Mucosa of descending colon (tissue), 3 donors: ENCODE results near the gene TIMP3. TPM values are rescaled to one million over a fixed set of nuclear protein-coding genes. Genes with fewer than 3 reads are reported as not detected.

Experiments
- ATAC-seq: fragments of 200-7000 bp; cut with Tn5 transposase; one replicate; pipeline ENCODE4 v1.9.1; 2020; ENCODE audit warnings: mild to moderate bottlenecking, moderate library complexity
- DNase-seq, 3 donors: peaks; one replicate each; pipeline ENCODE4 v3.0.0-alpha.2; 2020
- H3K36me3 ChIP-seq: fragments of 200-600 bp; one replicate; pipeline ENCODE4 v1.8.0; 2021; ENCODE audit warnings: low read depth, mild to moderate bottlenecking
- H3K4me1 ChIP-seq: fragments of 200-600 bp; one replicate; pipeline ENCODE4 v1.8.0; 2021; ENCODE audit warnings: low read depth, mild to moderate bottlenecking
- H3K4me3 ChIP-seq: fragments of 200-600 bp; one replicate; pipeline ENCODE4 v1.8.0; 2021; ENCODE audit warnings: mild to moderate bottlenecking
- H3K9me3 ChIP-seq: fragments of 200-600 bp; one replicate; pipeline ENCODE4 v1.8.0; 2021; ENCODE audit warnings: mild to moderate bottlenecking
- intact Hi-C, 2 donors: fragments of 100-400 bp; cut with DNase I in 1 of 2; cut with micrococcal nuclease in 1 of 2; formaldehyde crosslinking; loops; one replicate each; pipeline versions ENCODE4 v1.11.0 to v1.11.1; 2022; cut with DNase I, micrococcal nuclease
- total RNA-seq, 3 donors: library from RNA; stranded (reverse); fragmentation: NEBNext Ultra II Directional in 2 of 3; extraction: Animal tissue kit (Norgen Biotek cat#: 25700) in 2 of 3; gene quantifications; one replicate each; pipeline versions ENCODE4 v1.2.1 to v1.2.4, GENCODE V29; 2021 to 2023
- TF ChIP-seq, protein P1 (sequence below): fragments of 200-600 bp; IDR thresholded peaks from one replicate; pipeline ENCODE4 v1.8.0; 2022; ENCODE audit warnings: antibody characterized with exemption, mild to moderate bottlenecking
- donor health status: DM: no; HTN: no; CAD: no; lungs with moderate emphysema.
- donor health status: DM: no; HTN: no; CAD: no.
- donor health status: DM: no; HTN: yes; CAD: no.

TIMP3 gene
- total RNA-seq, 3 donors from 2014 or later: 14.4 to 193 (median 49.1) TPM

DNA sequence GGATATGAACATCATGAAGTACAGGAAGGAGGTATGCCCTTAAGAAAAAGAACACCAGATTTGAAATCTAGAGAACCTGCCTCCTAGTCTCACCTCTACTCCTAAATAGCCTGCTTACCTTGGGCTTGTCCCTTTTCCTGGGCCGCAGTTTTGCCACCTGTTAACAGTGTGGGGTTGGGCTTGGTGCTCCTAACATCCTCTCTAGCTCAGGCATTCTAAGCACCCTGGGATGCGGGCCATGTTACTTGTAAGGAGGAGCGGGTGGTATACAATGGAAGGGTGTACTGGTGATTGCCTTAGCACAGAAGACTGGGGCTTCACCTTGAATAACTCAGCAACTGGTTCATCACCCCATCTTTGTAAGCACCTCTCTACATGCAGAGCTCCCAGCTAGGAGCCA, 48.7 kb downstream of the TIMP3 start:
- Histone ChIP-seq H3K9me3 (no peaks in the 10 kb centered on the region), H3K36me3 (no peaks in the 10 kb centered on the region), H3K4me1 (no peaks in the 10 kb centered on the region), H3K4me3 (no peak overlapping the region)
- ATAC-seq: no peak
- no peak for DNase-seq
- intact Hi-C loops: no loop called here
- TF ChIP-seq, protein P1, sequence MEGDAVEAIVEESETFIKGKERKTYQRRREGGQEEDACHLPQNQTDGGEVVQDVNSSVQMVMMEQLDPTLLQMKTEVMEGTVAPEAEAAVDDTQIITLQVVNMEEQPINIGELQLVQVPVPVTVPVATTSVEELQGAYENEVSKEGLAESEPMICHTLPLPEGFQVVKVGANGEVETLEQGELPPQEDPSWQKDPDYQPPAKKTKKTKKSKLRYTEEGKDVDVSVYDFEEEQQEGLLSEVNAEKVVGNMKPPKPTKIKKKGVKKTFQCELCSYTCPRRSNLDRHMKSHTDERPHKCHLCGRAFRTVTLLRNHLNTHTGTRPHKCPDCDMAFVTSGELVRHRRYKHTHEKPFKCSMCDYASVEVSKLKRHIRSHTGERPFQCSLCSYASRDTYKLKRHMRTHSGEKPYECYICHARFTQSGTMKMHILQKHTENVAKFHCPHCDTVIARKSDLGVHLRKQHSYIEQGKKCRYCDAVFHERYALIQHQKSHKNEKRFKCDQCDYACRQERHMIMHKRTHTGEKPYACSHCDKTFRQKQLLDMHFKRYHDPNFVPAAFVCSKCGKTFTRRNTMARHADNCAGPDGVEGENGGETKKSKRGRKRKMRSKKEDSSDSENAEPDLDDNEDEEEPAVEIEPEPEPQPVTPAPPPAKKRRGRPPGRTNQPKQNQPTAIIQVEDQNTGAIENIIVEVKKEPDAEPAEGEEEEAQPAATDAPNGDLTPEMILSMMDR: no peak

DNA sequence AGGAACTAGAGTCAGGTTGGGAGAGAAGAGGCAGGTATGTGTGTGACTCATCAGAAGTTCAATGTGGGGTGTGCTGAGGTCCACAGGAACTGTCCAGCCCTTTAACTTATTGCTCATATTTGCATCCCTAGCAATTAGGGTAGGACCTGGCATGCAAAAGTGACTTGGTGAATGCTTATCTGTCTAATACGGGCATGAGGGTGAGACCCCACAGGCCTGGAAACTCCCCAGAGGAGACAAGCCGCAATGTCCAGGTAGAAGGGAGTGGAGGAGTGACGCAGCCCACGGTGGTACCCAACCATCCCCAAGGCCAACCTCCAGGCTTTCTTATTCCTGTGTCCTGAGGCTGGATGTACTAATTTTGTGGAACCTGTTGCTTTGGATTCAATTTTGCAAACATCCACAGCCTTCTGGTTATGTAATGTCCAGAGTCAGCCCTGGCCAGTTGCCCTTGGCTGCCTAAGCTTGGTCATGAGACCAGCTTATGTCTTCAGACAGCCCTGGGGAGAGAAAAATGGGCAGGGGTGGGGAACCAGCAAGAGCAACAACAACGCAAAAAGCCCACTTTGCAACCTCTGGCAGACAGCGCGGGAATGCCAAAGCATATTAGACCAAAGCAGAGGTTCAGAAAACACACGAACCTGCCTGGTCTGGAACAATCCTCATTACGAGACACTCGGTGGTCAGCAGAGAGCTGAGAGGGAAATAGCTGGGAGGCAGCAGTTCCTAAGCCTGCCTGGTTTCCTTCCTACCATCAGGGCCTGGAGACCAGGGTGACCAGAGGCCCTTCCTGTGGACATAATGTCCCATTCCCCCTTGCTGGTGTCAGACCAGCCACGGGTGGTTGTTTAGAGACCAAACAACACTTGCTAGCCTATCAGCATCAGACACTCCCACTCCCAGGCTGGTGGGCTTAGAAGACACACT, 49.3 kb downstream of the TIMP3 start:
- peak; percentile 24 for ATAC-seq

DNA sequence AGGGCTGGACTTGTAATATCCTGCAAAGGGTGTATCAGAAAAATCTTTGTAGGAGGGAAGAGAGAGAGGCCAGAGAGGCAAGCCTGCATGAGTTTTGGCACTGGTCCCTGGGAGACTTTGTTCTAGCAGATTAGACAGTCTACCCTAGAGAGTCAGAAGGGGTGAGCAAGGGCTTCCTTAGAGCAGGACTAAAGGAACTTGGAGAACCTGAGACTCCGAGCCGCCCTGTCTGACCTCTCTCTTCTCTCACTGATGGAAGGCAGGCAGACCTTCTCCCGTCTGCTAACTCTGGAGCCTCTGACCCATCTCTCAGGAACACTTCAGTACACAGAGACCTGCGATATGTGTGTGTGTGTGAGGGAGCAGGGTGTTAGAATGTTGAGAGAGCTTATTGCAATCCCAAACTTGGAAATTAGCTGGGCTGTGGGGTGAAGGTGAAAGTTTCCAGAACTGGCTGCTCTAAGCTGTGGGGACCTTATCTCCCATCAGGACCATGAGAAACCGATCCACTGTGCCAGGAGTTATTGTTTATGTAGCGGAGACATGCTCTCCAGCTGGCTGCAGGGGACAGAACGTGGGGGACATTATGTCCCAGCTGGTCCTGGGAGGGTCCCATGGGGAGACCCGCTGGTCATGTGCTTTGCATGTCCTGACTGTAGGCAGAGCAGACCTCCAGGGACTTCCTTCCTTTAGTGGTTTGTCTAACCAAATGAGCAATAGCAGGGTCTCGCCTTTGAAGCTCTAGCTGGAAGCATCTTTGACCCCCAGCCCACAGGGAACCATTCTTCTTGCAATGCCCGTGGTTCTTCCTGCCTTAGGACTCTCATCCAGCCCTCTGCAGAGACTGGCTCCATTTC, 51.1 kb downstream of the TIMP3 start:
- Histone ChIP-seq H3K9me3 (no peaks in the 10 kb centered on the region), H3K36me3 (no peaks in the 10 kb centered on the region), H3K4me1 (no peaks in the 10 kb centered on the region), H3K4me3 (no peak overlapping the region)
- intact Hi-C loops: no loop called here
- TF ChIP-seq, protein P1: no peak
- ATAC-seq: peak; percentile 19
- DNase-seq: peak in 1 of 3 donors; percentile 29

More for the DNA sequence above, 49.3 kb downstream of the TIMP3 start:
- H3K9me3 ChIP-seq: no peaks in the 10 kb centered on the region
- no peak overlapping the region for H3K4me3 ChIP-seq
- H3K4me1 ChIP-seq: no peaks in the 10 kb centered on the region
- intact Hi-C loops: no loop called here
- DNase-seq: peak in 2 of 3 donors; percentile 54 to 65
- TF ChIP-seq, protein P1: no peak
- no peaks in the 10 kb centered on the region for H3K36me3 ChIP-seq

DNA sequence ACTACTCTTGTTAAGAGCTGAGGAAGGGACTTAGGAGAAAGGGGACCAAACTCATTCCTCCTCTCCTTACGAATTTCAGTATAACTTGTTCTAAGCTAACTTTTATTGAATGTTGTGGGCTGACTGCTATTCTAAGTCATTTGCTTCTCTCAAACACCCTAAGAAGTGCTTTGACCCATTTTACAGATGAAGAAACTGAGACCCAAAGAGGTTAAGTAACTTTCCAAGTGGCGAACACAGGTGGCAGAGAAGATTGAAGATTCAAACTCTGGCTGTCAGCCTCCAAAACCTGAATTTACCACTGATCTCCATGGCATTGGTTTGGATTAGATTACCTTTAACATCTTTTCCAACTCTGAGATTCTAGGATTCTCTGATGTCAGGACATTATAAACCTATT, 52.2 kb downstream of the TIMP3 start:
- Histone ChIP-seq H3K9me3 (no peaks in the 10 kb centered on the region), H3K36me3 (no peaks in the 10 kb centered on the region), H3K4me3 (no peak overlapping the region), H3K4me1 (no peaks in the 10 kb centered on the region)
- intact Hi-C loops: no loop called here
- TF ChIP-seq, protein P1: no peak
- DNase-seq: no peak
- no peak for ATAC-seq

DNA sequence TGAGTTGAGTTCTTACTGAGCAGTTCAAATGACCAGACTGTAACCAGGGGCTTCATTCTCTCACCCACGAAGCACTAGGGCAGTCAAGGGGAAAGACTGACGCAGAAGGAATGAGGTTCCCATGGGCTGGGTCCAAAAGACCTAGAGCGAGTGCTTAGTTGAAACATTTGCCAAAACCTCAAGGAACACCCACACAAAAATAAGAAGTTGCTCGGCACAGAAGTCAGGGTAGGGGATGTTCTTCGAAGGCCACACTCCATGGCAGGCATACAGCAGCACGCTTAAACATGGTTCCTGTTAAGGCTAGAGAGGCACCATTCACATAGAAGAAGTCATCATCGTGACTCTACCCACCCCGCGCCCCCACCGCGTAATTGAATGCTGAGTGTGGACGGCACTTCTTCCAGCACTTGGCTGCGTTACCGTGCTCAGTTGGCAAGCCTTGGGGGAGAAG, 52.9 kb downstream of the TIMP3 start:
- H3K36me3 ChIP-seq: no peaks in the 10 kb centered on the region
- no peaks in the 10 kb centered on the region for H3K9me3 ChIP-seq
- H3K4me3 ChIP-seq: no peak overlapping the region
- ATAC-seq: no peak
- TF ChIP-seq, protein P1: no peak
- H3K4me1 ChIP-seq: no peaks in the 10 kb centered on the region
- intact Hi-C loops: no loop called here
- no peak for DNase-seq
